ENCODE results near the gene FAM168A. TPM values are rescaled to one million over a fixed set of nuclear protein-coding genes. Genes with fewer than 3 reads are reported as not detected.

FAM168A gene
- total RNA-seq, 1 donor from 2014 or later, result 29.7 TPM

- no peak for DNase-seq (ENCODE audit: low spot score)
Measured at GRCh38 chr11:73426219-73426850, 171.6 kb downstream of the FAM168A start.

- no peak for DNase-seq (ENCODE audit: low spot score)
Measured at GRCh38 chr11:73425108-73425507, 172.8 kb downstream of the FAM168A start.

- no peak for DNase-seq (ENCODE audit: low spot score)
Measured at GRCh38 chr11:73423506-73423905, 174.4 kb downstream of the FAM168A start.

- no peak for DNase-seq (ENCODE audit: low spot score)
Measured at GRCh38 chr11:73422886-73423285, 175.0 kb downstream of the FAM168A start.

- no peak for DNase-seq (ENCODE audit: low spot score)
Measured at GRCh38 chr11:73420136-73420535, 177.8 kb downstream of the FAM168A start.

GRCh38 chr11:73416786-73417185 lies 181.1 kb downstream of the FAM168A start:
- no peak for DNase-seq (ENCODE audit: low spot score)

GRCh38 chr11:73415854-73416615 lies 181.9 kb downstream of the FAM168A start:
- no peak for DNase-seq (ENCODE audit: low spot score)

GRCh38 chr11:73414977-73415651 lies 182.8 kb downstream of the FAM168A start:
- DNase-seq (ENCODE audit: low spot score), result no peak

- DNase-seq (ENCODE audit: low spot score), result no peak
Measured at GRCh38 chr11:73413256-73413655, 184.7 kb downstream of the FAM168A start.

GRCh38 chr11:73412308-73412707 lies 185.6 kb downstream of the FAM168A start:
- no peak for DNase-seq (ENCODE audit: low spot score)

- DNase-seq (ENCODE audit: low spot score), result no peak
Measured at GRCh38 chr11:73411031-73411430, 186.9 kb downstream of the FAM168A start.

GRCh38 chr11:73410627-73411026 lies 187.3 kb downstream of the FAM168A start:
- no peak for DNase-seq (ENCODE audit: low spot score)

- DNase-seq (ENCODE audit: low spot score), result no peak
Measured at GRCh38 chr11:73409431-73409830, 188.5 kb downstream of the FAM168A start.

- no peak for DNase-seq (ENCODE audit: low spot score)
Measured at GRCh38 chr11:73406619-73407018, 191.3 kb downstream of the FAM168A start.

GRCh38 chr11:73406131-73406530 lies 191.8 kb downstream of the FAM168A start:
- DNase-seq (ENCODE audit: low spot score), result no peak

GRCh38 chr11:73405146-73405510 lies 192.8 kb downstream of the FAM168A start:
- no peak for DNase-seq (ENCODE audit: low spot score)

GRCh38 chr11:73404506-73405145 lies 193.3 kb downstream of the FAM168A start:
- DNase-seq (ENCODE audit: low spot score), result no peak

GRCh38 chr11:73404048-73404447 lies 193.9 kb downstream of the FAM168A start:
- peak; percentile 52 for DNase-seq (ENCODE audit: low spot score)

GRCh38 chr11:73403541-73403940 lies 194.4 kb downstream of the FAM168A start:
- no peak for DNase-seq (ENCODE audit: low spot score)

GRCh38 chr11:73402834-73403185 lies 195.1 kb downstream of the FAM168A start:
- DNase-seq (ENCODE audit: low spot score), result peak; percentile 30

- DNase-seq (ENCODE audit: low spot score), result peak; percentile 32
Measured at GRCh38 chr11:73401924-73402833, 195.7 kb downstream of the FAM168A start.
